ENCODE results near the gene TMEM59.
"Not testable (repeated sequence)": the region's sequence is repeated elsewhere in the genome, so short reads cannot be mapped to it uniquely, and the experiment has no call there.

TMEM59 gene, protein sequence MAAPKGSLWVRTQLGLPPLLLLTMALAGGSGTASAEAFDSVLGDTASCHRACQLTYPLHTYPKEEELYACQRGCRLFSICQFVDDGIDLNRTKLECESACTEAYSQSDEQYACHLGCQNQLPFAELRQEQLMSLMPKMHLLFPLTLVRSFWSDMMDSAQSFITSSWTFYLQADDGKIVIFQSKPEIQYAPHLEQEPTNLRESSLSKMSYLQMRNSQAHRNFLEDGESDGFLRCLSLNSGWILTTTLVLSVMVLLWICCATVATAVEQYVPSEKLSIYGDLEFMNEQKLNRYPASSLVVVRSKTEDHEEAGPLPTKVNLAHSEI

DNA sequence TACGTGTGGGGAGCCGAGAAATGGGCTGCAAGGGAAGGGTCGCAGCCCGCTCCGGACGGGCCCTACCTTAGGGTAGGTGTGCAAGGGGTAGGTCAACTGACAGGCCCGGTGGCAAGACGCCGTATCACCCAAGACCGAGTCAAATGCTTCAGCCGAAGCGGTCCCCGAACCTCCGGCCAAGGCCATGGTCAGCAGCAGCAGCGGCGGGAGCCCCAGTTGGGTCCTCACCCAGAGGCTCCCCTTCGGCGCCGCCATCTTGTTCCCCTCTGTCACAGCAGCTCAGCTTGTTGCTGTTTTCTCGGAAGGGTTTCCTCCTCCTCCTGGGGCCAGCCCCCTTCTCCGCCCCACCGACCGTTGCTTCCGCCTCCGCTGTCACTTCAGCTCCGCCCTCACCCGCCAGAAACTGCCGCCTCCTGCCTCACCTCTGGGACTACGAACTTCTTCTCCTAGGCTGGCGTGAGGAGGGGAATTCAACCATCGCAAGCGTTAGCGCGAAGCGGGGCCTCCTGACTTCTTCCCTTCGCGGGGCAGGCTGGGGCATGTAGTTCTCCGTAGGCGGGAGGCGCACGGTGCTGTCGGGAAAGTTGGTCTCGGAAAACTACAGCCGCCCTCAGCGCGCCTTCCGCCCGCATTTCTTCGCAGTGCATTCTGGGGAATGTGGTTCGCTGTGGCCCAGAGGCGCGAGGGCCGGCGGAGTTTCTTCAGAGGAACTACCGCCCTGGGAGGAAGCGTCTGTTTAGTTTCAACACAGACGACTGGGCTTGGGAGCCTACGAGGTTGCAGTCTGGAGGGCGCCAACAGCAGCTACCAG is at the start of gene TMEM59, which contains the start of gene TCEANC2:
TMEM59 (minus strand) TSS at position 271 of the 811 bp plus-strand sequence; CDS start at position 255, 16 bp downstream.
TCEANC2 (plus strand) TSS at position 675 of the 811 bp plus-strand sequence. CDS start 815 bp downstream, outside the sequence.
- peak; percentile 98 for DNase-seq

DNA sequence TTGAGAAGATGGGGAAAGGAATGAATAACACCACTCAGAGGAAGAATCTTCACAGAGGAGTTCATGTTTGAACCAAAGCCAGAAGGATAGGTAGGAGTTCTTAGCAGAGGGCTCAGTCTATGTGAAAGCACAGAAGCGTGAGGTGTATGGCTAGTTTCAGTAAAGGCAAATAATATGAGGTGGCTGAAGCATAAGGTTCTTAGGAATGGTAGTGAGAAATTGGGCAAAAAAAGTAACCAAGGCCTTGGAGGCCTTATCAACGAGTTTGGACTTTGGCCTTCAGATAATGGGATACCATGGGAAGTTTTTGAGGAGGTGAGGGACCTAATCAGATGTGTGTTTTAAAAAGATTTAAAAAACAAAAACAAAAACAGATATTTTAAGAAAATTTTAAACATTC is 47.5 kb upstream of the TMEM59 start:
- DNase-seq, result no peak

DNA sequence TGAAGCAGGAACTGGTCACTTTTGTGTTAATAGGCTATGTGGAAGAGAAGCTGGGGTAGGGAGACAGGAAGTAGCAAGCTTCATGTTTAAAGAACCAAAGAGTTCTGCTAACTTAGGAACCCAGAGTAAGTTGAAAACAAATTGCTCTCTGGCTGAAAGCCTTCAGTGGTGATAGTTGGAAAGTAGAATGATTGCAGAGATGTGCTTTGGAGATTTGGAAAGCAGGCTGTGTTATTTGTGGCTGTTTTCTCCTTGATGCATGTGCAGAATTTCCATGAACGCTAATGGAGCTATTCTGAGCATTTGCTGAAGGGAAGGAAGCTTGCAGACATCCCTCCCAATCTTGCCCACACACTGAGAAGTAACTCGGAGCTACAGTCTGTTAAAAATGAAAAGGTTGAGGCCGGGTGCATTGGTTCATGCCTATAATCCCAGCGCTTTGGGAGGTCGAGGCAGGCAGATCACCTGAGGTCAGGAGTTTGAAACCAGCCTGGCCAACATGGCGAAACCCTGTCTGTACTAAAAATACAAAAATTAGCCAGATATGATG is 46.1 kb upstream of the TMEM59 start:
- no peak for DNase-seq

DNA sequence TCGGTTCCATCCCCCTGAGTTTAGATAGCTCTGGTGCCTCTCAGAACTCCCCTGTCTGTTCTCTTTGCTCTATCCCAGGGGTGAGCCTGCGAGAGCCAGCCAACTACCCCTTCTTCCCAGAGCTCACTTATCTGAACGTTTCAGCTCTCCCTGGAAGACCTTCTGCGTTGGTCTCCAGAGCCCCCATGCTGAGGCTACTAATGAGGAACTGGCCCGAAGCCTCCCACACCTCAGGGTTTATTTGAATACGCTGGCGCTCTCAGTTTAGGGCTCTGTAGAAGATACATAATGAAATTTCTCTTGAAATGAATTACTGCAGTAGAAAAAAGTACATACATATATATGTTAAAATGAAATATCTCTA is 43.9 kb upstream of the TMEM59 start:
- no peak for DNase-seq

DNA sequence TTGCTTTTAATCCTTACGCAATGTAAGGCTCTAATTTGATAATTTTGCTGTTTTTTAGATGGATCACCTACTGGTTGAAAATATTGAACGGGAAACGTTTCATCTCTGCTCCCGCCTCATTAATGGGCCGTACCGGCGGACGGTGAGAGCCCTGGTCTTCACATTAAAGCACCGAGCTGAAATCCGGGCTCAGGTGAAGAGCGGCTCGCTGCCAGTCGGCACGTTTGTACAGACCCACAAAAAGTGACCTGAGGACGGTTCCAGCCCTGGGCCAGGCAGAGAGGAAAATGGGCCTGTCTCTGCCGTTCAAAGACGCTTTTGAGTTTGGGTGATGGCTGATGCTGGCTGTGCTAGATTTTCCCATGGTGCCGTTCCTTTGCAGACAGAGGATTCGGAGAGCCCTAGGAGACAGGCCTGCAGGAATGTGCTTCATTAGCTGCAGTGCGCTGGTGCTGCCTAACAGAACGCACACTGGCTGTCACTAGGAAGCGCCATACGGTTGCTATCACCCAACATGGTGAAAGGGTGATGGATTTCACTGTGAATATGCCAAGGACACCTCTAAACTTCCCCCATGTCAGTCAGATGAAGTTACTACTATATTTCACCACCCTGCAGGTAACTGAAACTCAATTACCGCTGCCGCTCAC is 43.3 kb upstream of the TMEM59 start:
- DNase-seq, result no peak

DNA sequence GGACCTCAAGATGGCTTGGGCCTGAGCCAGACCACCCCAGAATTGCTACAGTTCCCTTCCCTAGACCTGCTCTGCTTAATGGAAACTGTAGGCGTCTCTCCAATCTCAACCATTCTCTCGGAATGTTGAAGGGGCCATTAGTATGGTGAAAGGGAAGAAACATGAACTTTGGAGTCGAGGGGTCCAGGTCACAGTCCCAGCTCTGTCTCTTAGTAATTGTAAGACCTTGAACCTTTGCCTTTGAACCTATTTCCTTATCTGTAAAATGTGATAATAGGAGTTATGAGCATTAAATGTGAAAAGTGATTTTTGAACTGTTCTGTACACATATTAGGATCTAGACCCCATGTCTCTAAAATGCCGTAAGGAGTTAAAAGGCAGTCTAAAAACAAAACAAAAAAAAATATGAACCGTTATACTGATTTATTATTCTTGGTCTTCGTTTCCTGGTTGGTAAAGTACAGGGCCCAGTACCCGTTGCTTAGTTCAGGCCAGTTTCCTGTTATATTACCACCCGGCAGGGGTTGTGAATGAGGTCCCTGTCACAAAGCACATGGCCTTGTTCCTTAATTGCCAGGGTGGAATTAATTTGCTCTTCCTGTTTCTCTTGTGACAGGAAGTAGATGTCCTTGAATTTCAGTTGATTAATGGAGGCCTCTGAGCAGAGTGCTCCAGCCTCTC is 42.7 kb upstream of the TMEM59 start:
- no peak for DNase-seq

DNA sequence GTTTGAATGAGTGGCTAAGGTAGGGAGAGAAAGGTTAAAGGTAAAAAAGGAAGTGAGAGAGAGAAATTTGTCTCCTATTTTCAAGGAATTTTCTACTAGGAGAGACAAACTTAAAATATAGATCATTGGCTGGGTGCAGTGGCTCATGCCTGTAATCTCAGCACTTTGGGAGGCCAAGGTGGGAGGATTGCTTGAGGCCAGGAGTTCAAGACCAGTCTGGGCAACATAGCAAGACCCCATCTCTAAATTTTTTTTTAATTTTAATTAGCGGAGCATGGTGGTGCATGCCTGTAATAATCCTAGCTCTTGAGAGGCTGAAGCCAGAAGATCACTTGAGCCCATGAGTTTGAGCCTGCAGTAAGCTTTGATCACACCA is 41.7 kb upstream of the TMEM59 start:
- not testable (repeated sequence) for DNase-seq

DNA sequence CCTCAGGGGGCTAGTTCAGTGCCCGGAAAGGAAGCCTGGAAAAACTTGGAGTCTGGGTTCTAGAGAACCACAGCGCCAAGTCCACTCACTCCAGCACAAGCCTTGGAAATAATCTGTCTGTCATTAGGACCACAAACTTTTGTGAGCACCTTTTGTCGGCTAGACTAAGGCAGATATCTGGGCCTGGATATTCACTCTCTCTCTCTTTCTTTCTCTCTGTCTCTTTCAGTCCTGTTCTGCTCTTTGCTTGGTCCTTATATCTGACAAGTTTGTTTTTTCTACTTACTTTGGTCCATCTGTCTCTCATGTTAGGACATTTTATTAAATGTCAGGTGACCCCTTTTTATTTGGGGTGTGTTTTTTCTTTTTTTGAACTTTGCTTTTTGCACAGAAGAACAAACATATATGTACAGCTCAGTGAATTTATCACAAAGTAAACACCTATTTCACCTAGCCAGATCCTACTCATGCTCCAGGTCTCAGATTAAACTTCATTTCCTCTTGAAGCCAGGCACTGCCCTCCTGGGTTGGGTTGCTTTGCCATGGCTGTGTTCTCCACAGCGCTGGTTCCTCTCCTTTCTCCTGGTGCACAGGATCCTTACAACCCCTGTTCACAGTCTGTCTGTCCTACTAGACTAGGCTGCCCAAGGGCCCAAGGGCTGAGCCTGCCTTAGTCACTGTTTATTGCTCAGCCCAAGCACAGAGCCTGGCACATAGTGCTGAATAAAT is 41.2 kb upstream of the TMEM59 start:
- no peak for DNase-seq

DNA sequence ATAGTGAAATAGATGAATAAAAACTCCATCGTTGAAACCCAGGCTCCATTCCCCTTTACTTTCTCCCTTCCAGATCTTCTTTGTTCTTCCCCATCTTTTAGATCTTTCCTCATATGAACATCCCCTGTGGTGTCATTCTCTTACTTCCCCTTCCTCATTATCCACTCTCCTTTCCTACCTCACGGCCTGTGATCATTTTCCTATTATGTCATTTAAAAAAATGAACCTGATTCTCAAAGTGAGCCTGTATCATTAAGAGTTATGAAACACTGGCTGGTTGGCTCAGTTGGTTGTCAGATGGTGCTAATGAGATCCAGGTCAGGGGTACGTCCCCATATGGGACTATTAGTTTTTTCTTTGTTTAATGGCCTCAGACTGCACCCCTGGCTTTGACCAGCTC is 38.7 kb upstream of the TMEM59 start:
- DNase-seq, result no peak

DNA sequence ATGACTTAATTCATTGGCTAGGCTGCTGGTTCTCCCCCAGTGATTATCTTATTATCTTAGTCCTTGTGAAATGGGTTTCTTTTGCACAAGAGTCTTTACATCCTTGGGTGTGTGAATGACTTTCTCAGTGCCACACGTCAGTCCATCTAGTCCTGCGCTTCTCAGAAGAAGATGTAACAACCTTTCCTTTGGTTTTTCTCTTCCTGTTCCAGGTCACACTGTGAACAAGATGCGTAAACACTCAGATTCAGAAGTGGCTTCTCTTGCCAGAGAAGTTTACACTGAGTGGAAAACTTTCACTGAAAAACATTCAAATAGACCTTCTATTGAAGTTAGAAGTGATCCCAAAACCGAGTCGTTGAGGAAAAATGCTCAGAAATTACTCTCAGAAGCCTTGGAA is 35.4 kb upstream of the TMEM59 start:
- no peak for DNase-seq

DNA sequence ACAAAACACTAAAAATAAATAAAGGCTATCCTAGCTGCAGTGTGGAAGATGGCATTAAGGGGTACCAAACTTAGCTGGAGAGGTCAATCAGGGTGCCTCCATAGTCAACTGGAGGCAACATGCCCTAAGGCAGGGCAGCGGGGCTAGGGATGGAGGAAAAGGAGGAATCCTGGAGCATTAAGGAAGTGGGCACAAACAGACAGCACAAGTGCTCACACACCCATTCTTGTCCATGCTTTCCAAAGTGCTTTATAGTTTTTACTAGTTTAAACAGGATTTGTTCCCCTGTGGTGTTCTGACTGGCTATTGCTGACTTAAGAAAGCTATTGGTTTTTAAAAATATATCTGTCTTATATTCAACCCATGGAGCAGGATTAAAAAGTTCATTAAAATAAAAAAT is 33.8 kb upstream of the TMEM59 start:
- DNase-seq, result no peak

DNA sequence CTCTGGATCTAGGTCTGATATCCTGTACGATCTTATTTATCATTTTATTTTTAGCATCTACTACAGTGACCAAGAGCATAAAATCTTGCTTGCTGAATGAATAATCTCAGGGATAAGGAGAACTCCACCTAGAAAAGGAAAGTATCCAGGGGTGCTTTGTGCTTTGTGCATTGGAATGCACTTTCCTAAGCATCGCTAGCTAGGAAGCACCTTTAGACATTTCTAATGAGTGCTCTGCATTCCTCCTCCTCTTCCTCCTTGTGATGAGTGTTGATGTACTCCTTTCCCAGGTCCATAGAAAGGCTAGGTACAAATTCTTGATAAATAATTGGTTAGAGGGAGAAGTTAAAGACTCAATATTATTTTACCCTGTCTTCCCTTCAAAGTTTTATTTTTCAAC is 31.8 kb upstream of the TMEM59 start:
- DNase-seq, result no peak

DNA sequence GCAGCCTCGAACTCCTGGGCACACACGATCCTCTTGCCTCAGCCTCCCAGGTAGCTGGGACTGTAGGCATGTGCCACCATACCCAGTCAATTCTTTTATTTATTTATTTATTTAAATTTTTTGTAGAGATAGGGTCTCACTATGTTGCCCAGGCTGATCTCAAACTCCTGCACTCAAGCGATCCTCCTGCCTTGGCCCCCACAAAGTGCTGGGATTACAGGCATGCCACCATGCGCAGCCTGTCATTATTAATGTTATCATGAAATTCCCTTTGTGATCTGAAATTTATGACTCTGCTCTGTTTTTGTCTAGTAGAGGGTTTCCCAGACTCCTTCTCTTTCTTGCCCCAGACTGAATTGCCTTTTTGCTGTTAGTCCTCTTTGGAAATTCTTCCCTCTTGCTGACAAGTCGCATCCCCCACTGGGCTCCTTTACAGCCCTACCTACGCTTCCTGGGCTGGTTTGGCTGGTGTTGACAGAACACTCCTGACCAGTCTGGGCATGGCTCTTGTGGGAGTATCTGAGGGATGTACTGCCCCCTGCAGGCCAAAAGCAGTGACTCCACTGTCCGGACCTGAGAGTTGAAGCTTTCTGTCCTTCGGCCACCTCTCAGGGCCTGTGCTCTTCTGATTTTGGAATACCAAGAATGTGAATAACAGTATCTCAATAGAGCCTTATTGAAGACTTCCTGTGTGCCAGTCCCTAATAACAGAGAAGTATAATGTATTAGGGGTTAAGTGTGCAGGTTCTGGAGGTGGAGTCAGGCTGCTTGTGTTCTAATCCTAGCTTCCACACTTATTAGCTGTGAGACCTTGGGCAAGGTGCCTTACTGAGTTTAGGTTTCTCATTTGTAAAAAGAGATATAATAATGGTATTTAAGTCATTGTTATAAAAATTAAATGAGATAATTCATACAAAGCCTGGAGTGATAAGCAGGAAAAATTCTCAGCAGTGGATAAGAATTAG is 28.6 kb upstream of the TMEM59 start:
- no peak for DNase-seq

DNA sequence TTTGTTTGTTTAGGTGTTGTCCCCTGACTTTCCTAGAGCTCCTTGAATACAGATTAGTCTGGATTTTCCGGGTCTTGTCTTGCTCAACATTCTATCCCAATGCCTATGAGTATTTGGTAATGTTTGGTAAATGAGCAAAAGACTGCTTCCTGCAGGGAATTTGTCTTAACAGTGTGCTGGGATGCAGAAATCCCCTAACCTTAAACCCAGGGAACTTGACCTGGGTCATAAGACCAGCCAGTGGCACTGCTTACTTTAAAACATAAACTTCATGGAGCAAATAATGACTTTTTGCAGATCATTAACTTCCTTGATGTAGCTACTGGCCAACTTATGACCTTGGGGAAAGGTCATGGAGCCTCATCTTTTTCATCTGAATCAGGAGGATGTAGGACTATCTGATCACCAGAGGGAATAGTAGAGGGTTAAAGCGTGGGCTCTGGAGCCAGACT is 27.6 kb upstream of the TMEM59 start:
- DNase-seq, result no peak

DNA sequence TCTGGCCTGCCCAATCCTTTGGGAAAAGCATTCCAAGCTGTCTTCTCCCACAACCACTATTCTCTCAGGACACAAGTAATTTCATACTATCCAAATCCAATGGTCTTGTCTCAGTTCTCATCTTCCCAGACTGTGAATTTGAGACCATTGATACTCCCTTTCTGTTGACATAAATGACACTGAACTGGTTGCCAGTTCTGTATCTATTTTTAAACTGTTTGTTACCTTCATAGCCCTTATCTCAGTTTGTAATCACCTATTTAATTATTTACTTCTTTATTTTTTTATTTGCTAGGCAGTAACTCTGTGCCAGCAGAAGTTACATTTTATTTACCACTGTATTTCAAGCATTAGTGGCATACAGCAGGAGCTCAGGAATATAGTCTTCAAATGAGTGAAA is 24.4 kb upstream of the TMEM59 start:
- no peak for DNase-seq

DNA sequence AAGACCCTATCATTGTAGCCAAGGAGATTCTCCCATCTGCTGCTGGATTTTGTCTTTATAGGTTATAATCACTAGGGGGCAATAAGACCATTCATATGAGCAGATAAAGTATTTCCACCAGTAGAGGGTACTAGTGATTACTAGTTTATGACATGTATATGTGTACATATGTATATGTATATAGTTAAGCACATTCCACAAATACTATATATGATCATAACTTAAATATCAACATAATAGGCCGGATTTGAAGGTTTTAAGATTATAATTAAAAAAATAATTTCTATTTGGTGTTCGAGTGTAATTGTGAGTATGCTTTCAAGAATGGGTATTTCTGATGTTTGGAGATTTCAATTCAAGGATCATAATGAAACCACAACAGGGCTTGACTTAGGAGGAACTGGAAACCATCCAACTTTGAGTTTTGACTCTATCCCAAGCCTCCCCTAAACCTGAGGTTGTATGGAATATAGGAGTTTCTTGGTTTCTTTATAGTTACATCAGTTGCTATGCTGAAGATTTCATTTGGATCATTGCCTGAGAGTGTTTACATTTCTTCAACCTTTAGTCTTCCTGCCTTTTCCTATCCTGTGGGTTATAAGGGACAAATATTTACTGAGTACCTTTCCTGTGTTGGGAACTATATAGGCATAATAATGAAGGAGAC is 17.3 kb upstream of the TMEM59 start:
- no peak for DNase-seq

DNA sequence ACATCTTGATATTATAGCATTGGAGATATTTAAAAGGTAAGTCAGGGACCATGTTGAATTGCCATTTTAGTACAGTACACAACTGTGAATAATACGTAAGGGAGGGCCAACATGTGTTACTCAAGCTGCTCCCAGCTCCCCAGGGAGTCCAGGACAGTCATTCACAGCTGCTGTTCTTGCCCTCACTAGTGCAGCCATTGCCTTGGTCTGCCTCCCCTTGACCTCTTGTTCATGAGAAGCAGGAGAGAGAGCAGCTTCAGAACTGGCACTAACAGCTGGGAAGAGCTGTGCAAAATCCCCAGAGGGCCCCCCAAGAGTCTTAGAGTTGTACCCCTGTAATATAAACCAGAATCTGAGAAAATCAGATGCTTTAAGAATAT is 16.8 kb upstream of the TMEM59 start:
- DNase-seq, result no peak

DNA sequence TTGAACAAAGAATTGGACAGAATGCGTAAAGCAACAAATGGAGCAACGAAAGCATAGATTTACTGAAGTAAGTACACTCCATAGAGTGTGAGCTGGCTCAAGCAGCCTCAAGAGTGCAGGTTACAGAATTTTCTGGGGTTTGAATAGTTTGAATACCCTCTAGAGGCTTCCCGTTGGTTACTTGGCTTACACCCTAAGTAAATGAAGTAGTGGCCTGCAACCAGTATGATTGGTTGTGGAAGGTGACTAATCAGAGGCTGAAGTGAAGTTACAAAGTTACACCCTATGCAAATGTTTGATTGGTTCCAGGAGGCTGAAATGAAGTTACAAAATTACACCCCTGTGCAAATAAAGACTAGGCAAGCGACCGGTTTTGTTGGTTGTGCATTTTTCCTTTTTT is 11.3 kb upstream of the TMEM59 start:
- DNase-seq, result no peak

DNA sequence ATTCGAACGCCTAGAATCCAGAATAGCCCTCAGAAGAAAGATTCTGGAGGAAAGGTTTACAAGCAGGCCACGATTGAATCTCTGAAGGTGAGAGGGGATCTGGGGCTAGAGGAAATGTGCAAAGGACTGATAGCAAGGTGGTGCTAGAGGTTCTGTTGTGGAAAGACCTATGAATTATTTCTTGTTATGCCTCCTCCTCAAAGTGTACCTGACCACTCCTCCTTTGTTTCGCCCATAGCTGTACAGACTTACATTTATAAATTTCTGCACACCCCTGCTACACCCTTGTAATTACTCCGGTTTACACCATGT is 1.4 kb upstream of the TMEM59 start:
- no peak for DNase-seq

DNA sequence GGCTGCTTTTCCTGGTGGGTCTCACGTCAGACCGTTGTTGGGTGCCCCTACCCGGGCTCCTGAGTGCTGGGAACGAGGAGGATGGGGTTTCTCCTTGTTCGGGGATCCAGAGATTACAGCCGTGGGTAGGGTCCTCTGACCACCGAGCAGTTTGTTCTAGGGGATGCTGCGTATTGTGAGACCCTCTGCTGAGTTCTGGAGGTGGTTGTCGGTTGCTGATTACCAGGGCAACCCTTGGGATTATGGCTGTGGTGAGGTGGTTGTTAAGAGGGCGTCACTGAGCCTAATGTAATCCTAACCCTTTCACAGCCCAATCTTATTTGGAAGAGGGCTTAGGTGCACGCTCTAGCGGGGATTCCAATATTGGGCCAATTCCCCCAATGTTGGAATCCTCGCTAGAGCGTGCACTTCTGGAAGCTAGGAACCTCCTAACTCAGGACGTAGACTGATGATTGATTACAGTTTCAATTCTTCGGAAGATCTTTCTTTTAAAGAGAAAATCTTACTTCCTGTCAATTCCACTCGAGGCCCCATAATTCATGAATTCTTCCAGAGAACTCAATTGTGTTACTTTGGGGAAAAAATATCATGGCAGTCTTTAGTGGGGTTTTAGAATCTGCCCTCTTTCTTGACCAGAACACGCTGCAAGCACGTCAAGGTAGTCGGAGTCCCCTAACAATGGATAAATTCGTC is 887 bp upstream of the TMEM59 start:
- no peak for DNase-seq
